Keratinocyte (primary cell): ENCODE data around the gene ARHGAP24.

Source experiments
- EZH2 ChIP-seq: IDR thresholded peaks from one replicate; pipeline ENCODE4 v1.6.1; 2012; ENCODE audit warnings: inconsistent platforms, mild to moderate bottlenecking, low read length, moderate library complexity
- TF ChIP-seq, protein P1 (sequence below), 3 experiments: IDR thresholded peaks in 1 of 3; conservative IDR thresholded peaks in 1 of 3; optimal IDR thresholded peaks in 1 of 3; 2 replicates in 2 of 3; 3 replicates in 1 of 3; pipeline versions ENCODE3 to v1.5.1; 2011; ENCODE audit warnings: low read length in 3 of 3, mild to moderate bottlenecking in 3 of 3, moderate library complexity in 2 of 3, control low read depth in 1 of 3, inconsistent platforms in 1 of 3; ENCODE audit not compliant: insufficient read depth in 2 of 3; ENCODE audit errors: extremely low read depth in 1 of 3

- TF ChIP-seq, protein P1, sequence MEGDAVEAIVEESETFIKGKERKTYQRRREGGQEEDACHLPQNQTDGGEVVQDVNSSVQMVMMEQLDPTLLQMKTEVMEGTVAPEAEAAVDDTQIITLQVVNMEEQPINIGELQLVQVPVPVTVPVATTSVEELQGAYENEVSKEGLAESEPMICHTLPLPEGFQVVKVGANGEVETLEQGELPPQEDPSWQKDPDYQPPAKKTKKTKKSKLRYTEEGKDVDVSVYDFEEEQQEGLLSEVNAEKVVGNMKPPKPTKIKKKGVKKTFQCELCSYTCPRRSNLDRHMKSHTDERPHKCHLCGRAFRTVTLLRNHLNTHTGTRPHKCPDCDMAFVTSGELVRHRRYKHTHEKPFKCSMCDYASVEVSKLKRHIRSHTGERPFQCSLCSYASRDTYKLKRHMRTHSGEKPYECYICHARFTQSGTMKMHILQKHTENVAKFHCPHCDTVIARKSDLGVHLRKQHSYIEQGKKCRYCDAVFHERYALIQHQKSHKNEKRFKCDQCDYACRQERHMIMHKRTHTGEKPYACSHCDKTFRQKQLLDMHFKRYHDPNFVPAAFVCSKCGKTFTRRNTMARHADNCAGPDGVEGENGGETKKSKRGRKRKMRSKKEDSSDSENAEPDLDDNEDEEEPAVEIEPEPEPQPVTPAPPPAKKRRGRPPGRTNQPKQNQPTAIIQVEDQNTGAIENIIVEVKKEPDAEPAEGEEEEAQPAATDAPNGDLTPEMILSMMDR (optimal IDR thresholded peaks at IDR 0.05 in 1 of 3, IDR thresholded peaks at IDR 0.05 in 1 of 3, conservative IDR thresholded peaks at IDR 0.05 in 1 of 3; ENCODE audit: extremely low read depth in 1 of 3, insufficient read depth in 2 of 3, low read length in 3 of 3), result no peak
- TF ChIP-seq EZH2, result no peak
These were observed 226.9 kb downstream of the ARHGAP24 start for GRCh38 chr4:85701861-85702321.
